Measurements from ENCODE around the gene MACROD2.
A peak's percentile ranks its signal among the peaks of the same experiment; 100 is the strongest.

The MACROD2 gene

DNA sequence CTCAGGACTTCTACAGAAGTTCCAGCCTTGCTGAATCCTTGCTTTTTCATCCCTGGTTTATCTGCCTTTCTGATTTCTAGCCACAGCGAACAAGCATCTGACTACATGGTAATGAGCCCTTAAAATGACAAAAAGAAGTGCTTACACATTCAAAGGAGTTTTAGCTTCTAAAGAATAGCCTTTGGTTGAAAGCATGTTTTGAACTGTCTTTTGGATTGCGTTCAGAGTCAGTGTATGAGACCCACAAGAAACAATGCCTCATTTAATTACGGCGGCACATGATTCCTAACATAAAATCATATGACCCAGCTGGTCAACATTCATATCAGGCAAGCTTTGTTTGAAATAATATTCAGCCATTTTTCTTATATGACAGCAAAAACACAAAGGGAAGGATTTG is 1793.8 kb downstream of the MACROD2 start:
- TF ChIP-seq, protein P1, sequence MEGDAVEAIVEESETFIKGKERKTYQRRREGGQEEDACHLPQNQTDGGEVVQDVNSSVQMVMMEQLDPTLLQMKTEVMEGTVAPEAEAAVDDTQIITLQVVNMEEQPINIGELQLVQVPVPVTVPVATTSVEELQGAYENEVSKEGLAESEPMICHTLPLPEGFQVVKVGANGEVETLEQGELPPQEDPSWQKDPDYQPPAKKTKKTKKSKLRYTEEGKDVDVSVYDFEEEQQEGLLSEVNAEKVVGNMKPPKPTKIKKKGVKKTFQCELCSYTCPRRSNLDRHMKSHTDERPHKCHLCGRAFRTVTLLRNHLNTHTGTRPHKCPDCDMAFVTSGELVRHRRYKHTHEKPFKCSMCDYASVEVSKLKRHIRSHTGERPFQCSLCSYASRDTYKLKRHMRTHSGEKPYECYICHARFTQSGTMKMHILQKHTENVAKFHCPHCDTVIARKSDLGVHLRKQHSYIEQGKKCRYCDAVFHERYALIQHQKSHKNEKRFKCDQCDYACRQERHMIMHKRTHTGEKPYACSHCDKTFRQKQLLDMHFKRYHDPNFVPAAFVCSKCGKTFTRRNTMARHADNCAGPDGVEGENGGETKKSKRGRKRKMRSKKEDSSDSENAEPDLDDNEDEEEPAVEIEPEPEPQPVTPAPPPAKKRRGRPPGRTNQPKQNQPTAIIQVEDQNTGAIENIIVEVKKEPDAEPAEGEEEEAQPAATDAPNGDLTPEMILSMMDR (IDR thresholded peaks at IDR 0.05; ENCODE audit: low read depth, low read length) = no peak
- no peak for DNase-seq (ENCODE audit: extremely low read depth, low read depth)

DNA sequence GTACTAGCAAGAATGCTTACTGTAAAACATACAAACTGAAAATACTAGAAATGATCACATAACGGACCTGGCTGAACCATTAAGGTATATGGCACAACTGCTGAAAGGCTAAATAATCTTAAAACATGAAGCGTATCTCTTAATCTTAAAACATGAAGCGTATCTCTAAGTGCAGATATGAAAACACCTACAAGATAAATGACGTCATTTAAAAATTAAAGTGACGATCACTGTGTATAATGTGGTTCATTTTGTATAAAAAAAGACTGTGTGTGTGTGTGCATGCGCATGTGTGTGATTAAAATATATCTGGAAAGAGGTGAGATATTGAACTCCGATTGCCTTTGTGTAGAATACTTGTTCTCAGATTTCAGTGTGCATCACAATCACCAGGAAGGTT is 1797.5 kb downstream of the MACROD2 start:
- TF ChIP-seq, protein P1 (IDR thresholded peaks at IDR 0.05; ENCODE audit: low read depth, low read length) = no peak
- DNase-seq (ENCODE audit: extremely low read depth, low read depth) = no peak

DNA sequence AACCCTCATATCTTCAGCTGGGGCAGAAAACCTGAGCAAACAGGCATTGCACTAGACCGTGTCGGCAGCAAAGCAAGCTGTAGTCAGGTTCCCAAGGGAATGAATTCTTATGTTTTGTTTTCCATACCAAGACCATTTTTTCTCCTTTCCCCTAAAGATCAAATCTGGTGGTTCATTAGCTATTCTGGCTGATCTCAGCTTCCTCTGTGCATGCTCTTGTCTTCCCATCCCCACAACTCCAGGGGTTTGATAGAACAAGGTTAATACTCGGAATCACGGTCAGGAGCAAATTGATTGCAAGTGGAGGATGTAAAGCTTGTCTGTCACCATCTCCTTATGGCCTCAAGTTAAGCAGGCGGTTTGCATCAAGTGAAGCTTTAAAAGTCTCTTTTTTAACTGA is 1799.1 kb downstream of the MACROD2 start:
- no peak for DNase-seq (ENCODE audit: extremely low read depth, low read depth)
- TF ChIP-seq, protein P1 (IDR thresholded peaks at IDR 0.05; ENCODE audit: low read depth, low read length) = no peak

DNA sequence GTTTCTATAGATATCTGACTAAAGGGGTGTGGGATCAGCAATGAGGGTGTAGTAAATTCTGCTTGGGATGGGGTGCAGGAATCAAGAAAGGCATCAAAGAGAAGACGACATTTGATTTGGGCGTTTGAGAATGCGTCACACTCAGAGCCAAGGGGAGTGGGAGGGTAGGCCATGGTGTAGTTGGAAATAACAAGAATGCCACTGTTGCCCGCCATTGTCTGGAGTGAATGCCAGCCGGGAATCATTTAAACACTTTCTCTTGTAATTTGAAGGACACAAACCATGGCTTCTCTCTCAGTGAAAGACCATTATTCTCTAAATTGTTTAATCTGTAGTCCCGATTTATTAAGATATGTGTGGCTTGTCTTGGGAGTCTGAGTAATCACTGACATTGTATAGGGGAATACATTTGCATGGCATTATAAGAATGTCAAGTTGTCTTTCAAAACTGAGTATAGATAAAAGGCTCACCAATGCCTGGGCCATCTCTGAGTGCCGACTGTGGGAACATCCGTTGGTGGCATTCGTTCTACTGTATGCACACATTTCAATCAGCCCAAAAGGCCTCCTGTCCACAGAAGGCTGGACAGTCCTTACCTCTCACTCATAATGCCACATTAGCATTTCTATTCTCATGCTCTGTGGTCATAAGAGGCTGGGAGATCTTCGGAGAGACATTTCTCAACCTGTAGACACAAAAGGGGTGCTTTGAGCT is 1800.1 kb downstream of the MACROD2 start:
- TF ChIP-seq, protein P1 (IDR thresholded peaks at IDR 0.05; ENCODE audit: low read depth, low read length) = no peak
- no peak for DNase-seq (ENCODE audit: extremely low read depth, low read depth)

DNA sequence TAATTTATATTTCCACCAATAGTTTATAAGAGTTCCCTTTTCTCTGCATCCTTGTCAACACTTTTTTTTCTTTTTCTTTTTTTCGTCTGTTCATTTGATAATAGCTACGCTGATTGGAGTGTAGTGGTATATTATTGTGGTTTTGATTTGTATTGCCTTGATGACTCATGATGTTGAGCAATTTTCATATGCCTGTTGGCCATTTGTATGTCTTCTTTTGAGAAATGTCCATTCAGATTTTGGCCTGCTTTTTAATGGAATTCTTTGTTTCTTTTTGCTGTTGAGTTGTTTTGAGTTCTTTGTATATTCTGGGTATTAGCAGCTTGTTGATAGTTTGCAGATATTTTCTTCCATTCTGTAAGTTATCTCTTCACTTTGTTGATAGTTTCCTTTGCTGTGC is 1804.6 kb downstream of the MACROD2 start:
- TF ChIP-seq, protein P1 (IDR thresholded peaks at IDR 0.05; ENCODE audit: low read depth, low read length) = no peak
- peak; percentile 32 for DNase-seq (ENCODE audit: extremely low read depth, low read depth)

DNA sequence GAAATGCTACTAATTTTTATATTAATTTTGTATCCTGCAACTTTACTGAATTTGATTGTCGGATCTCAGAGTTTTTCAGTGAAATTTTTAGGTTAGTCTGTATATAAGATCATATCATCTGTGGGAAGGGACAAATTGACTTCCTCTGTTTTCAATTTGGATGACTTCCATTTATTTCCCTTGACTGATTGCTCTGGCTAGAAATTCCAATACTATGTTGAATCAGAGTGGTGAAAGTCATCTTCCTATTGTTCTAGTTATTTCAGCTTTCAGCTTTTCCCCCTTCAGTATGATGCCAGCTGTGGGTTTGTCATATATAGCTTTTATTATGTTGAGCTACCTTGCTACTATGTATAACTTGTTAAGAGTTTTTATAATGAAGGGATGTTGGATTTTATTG is 1806.7 kb downstream of the MACROD2 start:
- no peak for DNase-seq (ENCODE audit: extremely low read depth, low read depth)
- TF ChIP-seq, protein P1 (IDR thresholded peaks at IDR 0.05; ENCODE audit: low read depth, low read length) = no peak

DNA sequence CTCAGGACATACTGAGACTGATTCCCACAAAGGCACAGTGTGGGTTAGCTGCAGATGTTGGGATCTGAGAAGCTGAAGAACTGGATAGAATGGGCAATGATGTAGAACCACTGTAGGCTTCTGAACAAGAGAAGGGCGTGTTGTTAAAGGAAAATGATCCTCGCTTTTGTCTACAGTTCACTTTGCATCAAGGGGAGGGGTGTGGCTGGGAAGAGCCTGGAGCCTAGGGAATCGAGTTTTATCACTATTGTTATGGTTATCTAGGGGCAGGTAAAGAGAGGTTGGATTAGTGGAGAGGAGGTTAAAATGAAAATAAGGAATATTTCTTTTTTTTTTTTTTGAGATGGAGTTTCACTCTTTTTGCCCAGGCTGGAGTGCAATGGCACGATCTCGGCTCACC is 1809.8 kb downstream of the MACROD2 start:
- TF ChIP-seq, protein P1 (IDR thresholded peaks at IDR 0.05; ENCODE audit: low read depth, low read length) = no peak
- DNase-seq (ENCODE audit: extremely low read depth, low read depth) = no peak

Data from AG09319 (cell line).